HG03469 (cell line): ENCODE measurements around the gene LIN37.
"Not testable (repeated sequence)": the region's sequence is repeated elsewhere in the genome, so short reads cannot be mapped to it uniquely, and the experiment has no call there.

Experiments used
- ATAC-seq: cut with Tn5 transposase; IDR thresholded peaks from one replicate; pipeline ENCODE4 v1.9.1; 2021; ENCODE audit warnings: mild to moderate bottlenecking, moderate library complexity, moderate number of reproducible peaks; ENCODE audit not compliant: unreplicated experiment

The LIN37 gene

GRCh38 chr19:35719402-35720162 is 28.8 kb upstream of the LIN37 start:
- no peak for ATAC-seq

GRCh38 chr19:35720163-35720524 is 28.2 kb upstream of the LIN37 start:
- no peak for ATAC-seq

- no peak for ATAC-seq
These were observed 27.7 kb upstream of the LIN37 start for GRCh38 chr19:35720648-35721047.

GRCh38 chr19:35721374-35721773 is 27.0 kb upstream of the LIN37 start:
- no peak for ATAC-seq

DNA sequence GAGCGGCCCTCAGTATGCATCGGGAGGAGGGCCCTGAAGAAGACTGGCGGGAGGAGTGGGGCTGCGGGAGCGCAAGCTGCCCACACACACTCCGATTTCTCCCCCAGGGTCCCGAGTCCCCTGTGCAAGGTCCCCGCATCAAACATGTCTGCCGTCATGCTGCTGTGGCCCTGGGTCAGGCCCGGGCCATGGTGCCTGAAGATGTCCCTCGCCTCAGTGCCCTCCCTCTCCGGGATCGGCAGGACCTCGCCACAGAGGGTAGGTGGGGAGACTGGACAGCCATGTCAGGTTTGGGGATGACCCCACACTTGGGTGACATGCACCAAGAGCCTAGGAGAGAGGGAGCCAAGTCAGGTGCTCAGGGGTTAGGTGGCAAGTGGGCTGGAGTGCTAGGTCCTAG is 25.9 kb upstream of the LIN37 start:
- ATAC-seq: no peak

- ATAC-seq: no peak
These were observed 25.5 kb upstream of the LIN37 start for GRCh38 chr19:35722897-35723296.

DNA sequence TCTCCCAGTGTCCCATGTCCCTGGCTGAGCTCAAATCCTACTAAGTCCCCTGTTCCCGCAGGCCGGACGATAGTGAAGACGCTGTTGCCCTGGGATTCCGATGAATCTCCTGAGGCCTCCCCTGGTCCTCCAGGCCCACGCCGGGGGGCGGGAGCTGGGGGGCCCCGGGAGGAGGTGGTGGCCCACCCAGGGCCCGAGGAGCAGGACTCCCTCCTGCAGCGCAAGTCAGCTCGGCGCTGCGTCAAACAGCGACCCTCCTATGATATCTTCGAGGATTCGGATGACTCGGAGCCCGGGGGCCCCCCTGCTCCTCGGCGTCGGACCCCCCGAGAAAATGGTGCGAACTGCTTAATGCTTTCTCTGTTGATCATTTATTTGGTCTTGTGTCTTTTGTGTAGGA is 24.7 kb upstream of the LIN37 start:
- ATAC-seq: no peak

DNA sequence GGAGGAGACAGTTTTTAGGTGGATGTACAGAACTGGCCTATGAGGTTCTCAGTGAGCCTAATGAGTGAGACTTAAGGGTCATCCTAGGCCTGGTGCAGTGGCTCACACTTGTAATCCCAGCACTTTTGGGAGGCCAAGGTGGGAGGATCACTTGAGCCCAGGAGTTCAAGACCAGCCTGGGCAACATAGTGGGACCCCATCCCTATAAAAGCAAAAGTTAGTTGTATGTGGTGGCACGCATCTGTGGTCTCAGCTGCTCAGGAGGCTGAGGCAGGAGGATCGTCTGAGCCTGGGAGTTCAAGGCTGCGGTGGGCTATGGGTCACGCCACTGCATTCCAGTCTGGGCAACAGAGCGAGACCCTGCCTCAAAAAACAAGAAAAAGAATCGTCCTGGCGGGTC is 24.2 kb upstream of the LIN37 start:
- ATAC-seq: not testable (repeated sequence)

- no peak for ATAC-seq
These were observed 23.8 kb upstream of the LIN37 start for GRCh38 chr19:35724560-35724959.

- no peak for ATAC-seq
These were observed 23.0 kb upstream of the LIN37 start for GRCh38 chr19:35725216-35725861.

DNA sequence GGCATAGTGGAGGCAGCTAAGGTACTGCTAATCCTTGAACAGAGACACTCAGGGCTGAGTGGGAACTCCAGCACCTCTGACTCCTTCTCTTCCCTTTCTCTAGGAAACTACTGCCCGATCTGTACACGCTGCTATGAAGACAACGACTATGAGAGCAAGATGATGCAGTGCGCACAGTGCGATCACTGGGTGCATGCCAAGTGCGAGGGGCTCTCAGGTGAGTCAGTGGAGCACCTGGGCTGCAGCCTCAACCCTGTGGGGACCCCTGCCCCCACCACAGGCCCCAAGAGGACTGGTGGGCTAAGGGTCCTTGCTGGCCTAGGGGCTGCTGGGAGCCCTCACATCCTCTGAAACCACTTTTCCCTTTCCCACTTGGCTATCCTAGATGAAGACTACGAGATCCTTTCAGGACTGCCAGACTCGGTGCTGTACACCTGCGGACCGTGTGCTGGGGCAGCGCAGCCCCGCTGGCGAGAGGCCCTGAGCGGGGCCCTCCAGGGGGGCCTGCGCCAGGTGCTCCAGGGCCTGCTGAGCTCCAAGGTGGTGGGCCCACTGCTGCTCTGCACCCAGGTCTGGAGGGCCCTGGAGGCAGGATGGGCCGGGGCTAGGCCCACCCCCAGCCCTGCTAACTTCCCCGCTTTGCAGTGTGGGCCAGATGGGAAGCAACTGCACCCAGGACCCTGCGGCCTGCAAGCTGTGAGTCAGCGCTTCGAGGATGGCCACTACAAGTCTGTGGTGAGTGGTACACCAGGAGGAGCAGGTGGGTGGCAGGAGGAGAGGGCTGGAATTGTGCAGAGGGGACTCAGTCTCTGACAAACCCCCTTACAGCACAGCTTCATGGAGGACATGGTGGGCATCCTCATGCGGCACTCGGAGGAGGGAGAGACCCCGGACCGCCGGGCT is 21.1 kb upstream of the LIN37 start:
- ATAC-seq: no peak

DNA sequence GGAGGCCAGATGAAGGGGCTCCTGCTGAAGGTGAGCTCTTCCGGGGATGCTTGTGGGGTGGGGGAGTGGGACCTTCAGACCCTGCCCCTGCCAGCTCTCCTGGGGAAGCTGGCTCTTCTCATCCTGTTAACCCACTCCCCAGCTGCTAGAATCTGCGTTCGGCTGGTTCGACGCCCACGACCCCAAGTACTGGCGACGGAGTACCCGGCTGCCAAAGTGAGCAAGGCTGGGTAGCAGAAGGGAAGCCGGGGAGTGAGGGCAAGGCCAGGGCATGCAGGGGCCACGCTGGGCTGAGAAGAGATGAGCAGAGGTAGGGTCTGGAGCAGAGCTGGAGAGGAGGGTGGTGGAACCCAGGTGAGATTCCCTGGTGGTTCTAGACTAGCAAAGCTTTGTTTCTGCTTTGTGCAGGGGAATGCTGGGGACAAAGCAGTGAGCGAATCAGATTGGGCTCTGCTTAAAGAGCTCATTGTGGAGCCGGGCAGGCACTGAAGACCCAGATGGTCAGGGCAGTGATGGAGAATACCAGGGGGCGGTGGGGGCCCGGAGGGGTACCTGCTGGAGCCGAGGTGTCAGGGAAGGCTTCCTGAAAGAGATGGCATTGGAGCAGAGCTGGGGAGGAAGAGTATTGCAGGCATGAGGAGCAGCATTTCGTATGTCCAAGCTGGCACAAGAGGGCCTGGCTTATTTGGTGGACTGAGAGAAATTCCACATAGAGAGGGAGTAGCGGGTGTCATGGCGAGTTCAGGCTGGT is 20.2 kb upstream of the LIN37 start:
- no peak for ATAC-seq

DNA sequence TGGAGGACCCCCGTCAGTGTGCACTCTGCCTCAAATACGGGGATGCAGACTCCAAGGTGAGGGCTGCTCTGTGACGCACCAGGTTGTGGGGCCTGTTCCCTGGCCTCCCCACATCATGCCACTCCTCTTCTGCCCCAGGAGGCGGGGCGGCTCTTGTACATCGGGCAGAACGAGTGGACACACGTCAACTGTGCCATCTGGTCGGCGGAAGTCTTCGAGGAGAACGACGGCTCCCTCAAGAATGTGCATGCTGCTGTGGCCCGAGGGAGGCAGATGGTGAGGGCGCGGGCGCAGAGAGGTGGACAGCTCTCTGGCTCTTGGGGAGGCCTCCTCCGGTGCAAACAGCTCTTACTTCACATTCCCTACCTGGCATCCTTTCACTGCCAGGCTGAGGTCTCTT is 19.4 kb upstream of the LIN37 start:
- no peak for ATAC-seq

DNA sequence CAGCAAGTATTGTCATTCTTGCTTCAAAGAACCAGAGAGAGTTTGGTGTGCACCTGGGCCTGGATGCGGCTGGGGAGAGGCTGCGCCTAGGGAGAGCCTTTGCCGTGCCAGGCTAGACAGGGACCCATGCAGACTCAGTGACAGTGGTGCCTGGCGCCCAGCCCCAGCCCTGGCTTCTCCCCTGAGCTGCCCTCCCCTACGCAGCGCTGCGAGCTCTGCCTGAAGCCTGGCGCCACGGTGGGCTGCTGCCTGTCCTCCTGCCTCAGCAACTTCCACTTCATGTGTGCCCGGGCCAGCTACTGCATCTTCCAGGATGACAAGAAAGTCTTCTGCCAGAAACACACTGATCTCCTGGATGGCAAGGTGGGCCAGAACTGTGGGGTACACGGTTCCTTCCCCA is 18.6 kb upstream of the LIN37 start:
- ATAC-seq: no peak

GRCh38 chr19:35730326-35730725 is 18.1 kb upstream of the LIN37 start:
- no peak for ATAC-seq

DNA sequence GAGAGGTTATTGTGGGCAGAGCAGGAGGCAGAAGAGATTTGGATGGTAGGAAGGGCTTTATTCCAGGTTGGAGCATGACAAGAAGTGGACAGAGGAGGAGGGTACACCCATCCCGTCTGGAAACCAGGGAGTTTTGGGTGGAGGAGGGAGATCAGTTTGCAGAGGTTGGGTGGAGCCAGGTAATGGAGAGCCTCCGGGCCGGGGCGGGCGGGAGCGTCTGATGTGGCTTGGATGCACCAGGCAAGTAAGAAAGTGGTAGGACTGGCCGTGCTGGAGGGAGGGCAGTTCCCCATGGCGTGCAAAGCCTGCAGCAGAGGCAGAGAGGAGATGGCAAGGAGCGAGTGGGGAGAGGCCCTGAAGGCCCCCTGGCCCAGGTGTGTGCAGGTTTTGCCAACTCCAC is 17.0 kb upstream of the LIN37 start:
- ATAC-seq: no peak

GRCh38 chr19:35731779-35732405 is 16.5 kb upstream of the LIN37 start:
- no peak for ATAC-seq

- no peak for ATAC-seq
These were observed 15.7 kb upstream of the LIN37 start for GRCh38 chr19:35732540-35733179.

DNA sequence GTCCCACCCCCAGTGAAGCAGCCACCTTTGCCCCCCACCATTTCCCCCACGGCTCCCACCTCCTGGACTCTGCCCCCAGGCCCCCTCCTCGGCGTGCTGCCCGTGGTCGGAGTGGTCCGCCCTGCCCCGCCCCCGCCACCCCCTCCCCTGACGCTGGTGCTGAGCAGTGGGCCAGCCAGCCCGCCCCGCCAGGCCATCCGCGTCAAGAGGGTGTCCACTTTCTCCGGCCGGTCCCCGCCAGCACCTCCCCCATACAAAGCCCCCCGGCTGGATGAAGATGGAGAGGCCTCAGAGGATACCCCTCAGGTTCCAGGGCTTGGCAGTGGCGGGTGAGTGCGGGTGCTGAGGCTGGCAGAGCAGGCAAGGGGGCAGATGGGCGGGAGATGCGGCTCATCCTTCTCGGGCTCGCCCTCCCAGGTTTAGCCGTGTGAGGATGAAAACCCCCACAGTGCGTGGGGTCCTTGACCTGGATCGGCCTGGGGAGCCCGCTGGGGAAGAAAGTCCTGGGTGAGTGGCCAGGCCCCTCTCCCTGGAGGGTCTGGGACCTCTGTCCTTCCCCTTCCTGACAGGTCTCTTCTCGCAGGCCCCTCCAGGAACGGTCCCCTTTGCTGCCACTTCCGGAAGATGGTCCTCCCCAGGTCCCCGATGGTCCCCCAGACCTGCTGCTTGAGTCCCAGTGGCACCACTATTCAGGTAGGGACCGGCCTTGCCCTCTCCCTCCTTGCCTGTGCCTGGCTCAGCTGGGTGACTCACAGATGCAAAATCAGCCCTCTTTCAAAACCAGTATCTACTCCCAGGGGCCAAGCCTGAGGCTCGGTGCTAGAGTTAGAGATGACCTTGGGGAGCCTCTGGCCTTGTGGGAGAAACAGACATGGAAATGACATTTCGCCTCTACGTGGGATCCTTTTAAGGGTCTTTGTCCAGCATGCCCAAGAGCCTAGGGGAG is 14.9 kb upstream of the LIN37 start:
- no peak for ATAC-seq
